ENCODE data around the gene F7. TPM values are rescaled to one million over a fixed set of nuclear protein-coding genes. Genes with fewer than 3 reads are reported as not detected.

The F7 gene
- total and polyA plus RNA-seq, 2 experiments from 2014 or later: not detected

GRCh38 chr13:113116871-113117271 lies 11.3 kb downstream of the F7 start:
- Histone ChIP-seq H3K4me2 (ENCODE audit: unreplicated experiment) (no peak overlapping the region), H3K27ac (no peak overlapping the region), H3K27me3 (replicated peaks; ENCODE audit: insufficient read depth) (no peaks in the 10 kb centered on the region), H3K9ac (no peak overlapping the region), H3K4me1 (ENCODE audit: insufficient read depth) (no peaks in the 10 kb centered on the region), H3K9me2 (ENCODE audit: insufficient read depth) (no peaks in the 10 kb centered on the region), H4K20me1 (ENCODE audit: insufficient read depth) (no peaks in the 10 kb centered on the region), H3K79me2 (ENCODE audit: insufficient read depth) (no peaks in the 10 kb centered on the region), H3K4me3 (no peak overlapping the region), H3K9me3 (ENCODE audit: low read depth) (no peaks in the 10 kb centered on the region), H3K36me3 (ENCODE audit: low read depth) (no peaks in the 10 kb centered on the region), H2AFZ (no peak overlapping the region), H3F3A (ENCODE audit: insufficient read depth) (no peaks in the 10 kb centered on the region)
- in situ Hi-C loops (cut with MboI): no loop called here
- TF ChIP-seq EZH2 (IDR thresholded peaks at IDR 0.05; ENCODE audit: insufficient read depth, poor library complexity, severe bottlenecking) (no peak), EZH2phosphoT487 (IDR thresholded peaks at IDR 0.05; ENCODE audit: insufficient read depth, low read depth) (no peak)
- 77 to 78% methylated on average over 10 of the region's 10 CpGs for WGBS, 2 experiments (ENCODE audit: low coverage in 1 of 2, low lambda C conversion rate in 2 of 2, missing lambda C conversion rate in 2 of 2)
- DNase-seq: no peak

DNA sequence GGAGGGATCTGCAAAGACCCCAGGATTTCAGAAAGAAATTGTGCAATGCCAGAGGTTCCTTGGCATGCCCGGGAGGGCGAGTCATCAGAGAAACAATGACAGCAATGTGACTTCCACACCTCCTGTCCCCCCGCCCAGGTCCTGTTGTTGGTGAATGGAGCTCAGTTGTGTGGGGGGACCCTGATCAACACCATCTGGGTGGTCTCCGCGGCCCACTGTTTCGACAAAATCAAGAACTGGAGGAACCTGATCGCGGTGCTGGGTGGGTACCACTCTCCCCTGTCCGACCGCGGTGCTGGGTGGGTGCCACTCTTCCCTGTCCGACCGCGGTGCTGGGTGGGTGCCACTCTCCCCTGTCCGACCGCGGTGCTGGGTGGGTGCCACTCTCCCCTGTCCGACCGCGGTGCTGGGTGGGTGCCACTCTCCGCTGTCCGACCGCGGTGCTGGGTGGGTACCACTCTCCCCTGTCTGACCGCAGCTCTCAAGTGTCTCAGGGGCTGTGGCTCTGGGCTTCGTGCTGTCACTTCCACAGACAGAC lies 11.8 kb downstream of the F7 start:
- H3K27me3 ChIP-seq (replicated peaks; ENCODE audit: insufficient read depth): no peaks in the 10 kb centered on the region
- TF ChIP-seq EZH2 (IDR thresholded peaks at IDR 0.05; ENCODE audit: insufficient read depth, poor library complexity, severe bottlenecking) (no peak), EZH2phosphoT487 (IDR thresholded peaks at IDR 0.05; ENCODE audit: insufficient read depth, low read depth) (no peak)

GRCh38 chr13:113117911-113118260 lies 12.3 kb downstream of the F7 start:
- Histone ChIP-seq H3K4me3 (no peak overlapping the region), H3F3A (ENCODE audit: insufficient read depth) (no peaks in the 10 kb centered on the region), H2AFZ (no peak overlapping the region), H3K9me2 (ENCODE audit: insufficient read depth) (no peaks in the 10 kb centered on the region), H3K27ac (no peak overlapping the region), H3K36me3 (ENCODE audit: low read depth) (no peaks in the 10 kb centered on the region), H3K4me2 (ENCODE audit: unreplicated experiment) (no peak overlapping the region), H3K4me1 (ENCODE audit: insufficient read depth) (no peaks in the 10 kb centered on the region), H3K27me3 (replicated peaks; ENCODE audit: insufficient read depth) (no peaks in the 10 kb centered on the region), H3K79me2 (ENCODE audit: insufficient read depth) (no peaks in the 10 kb centered on the region), H3K9ac (no peak overlapping the region), H3K9me3 (ENCODE audit: low read depth) (no peaks in the 10 kb centered on the region), H4K20me1 (ENCODE audit: insufficient read depth) (no peaks in the 10 kb centered on the region)
- in situ Hi-C loops (cut with MboI): no loop called here
- WGBS, 2 experiments (ENCODE audit: low coverage in 1 of 2, low lambda C conversion rate in 2 of 2, missing lambda C conversion rate in 2 of 2): 60 to 72% methylated on average over 8 to 9 of the region's 9 CpGs
- DNase-seq: no peak
- no peak for TF ChIP-seq EZH2phosphoT487 (IDR thresholded peaks at IDR 0.05; ENCODE audit: insufficient read depth, low read depth)
- TF ChIP-seq EZH2 (IDR thresholded peaks at IDR 0.05; ENCODE audit: insufficient read depth, poor library complexity, severe bottlenecking): no peak

More for the DNA sequence above, 11.8 kb downstream of the F7 start:
- no peak overlapping the region for H3K27ac ChIP-seq
- no peaks in the 10 kb centered on the region for H3F3A ChIP-seq (ENCODE audit: insufficient read depth)
- no peaks in the 10 kb centered on the region for H4K20me1 ChIP-seq (ENCODE audit: insufficient read depth)
- no peak overlapping the region for H3K9ac ChIP-seq
- DNase-seq: peak; percentile 50
- 85 to 89% methylated on average over 9 to 26 of the region's 26 CpGs for WGBS, 2 experiments (ENCODE audit: low coverage in 1 of 2, low lambda C conversion rate in 2 of 2, missing lambda C conversion rate in 2 of 2)
- H3K79me2 ChIP-seq (ENCODE audit: insufficient read depth): no peaks in the 10 kb centered on the region
- no peaks in the 10 kb centered on the region for H3K9me2 ChIP-seq (ENCODE audit: insufficient read depth)
- H3K4me3 ChIP-seq: no peak overlapping the region
- no peak overlapping the region for H2AFZ ChIP-seq
- H3K9me3 ChIP-seq (ENCODE audit: low read depth): no peaks in the 10 kb centered on the region
- H3K4me1 ChIP-seq (ENCODE audit: insufficient read depth): no peaks in the 10 kb centered on the region
- no peak overlapping the region for H3K4me2 ChIP-seq (ENCODE audit: unreplicated experiment)
- in situ Hi-C loops (cut with MboI): no loop called here
- H3K36me3 ChIP-seq (ENCODE audit: low read depth): no peaks in the 10 kb centered on the region

DNA sequence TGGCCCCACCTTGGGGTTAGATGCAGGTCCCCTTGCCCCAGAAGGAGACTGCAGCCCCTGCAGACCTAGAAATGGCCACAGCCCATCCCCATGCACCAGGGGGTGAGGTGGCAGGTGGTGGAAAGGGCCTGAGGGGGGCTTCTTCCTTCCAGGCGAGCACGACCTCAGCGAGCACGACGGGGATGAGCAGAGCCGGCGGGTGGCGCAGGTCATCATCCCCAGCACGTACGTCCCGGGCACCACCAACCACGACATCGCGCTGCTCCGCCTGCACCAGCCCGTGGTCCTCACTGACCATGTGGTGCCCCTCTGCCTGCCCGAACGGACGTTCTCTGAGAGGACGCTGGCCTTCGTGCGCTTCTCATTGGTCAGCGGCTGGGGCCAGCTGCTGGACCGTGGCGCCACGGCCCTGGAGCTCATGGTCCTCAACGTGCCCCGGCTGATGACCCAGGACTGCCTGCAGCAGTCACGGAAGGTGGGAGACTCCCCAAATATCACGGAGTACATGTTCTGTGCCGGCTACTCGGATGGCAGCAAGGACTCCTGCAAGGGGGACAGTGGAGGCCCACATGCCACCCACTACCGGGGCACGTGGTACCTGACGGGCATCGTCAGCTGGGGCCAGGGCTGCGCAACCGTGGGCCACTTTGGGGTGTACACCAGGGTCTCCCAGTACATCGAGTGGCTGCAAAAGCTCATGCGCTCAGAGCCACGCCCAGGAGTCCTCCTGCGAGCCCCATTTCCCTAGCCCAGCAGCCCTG lies 12.8 kb downstream of the F7 start:
- Histone ChIP-seq H3K79me2 (ENCODE audit: insufficient read depth) (no peaks in the 10 kb centered on the region), H3K27me3 (replicated peaks; ENCODE audit: insufficient read depth) (no peaks in the 10 kb centered on the region), H3K4me2 (ENCODE audit: unreplicated experiment) (no peak overlapping the region), H3K4me3 (no peak overlapping the region), H4K20me1 (ENCODE audit: insufficient read depth) (no peaks in the 10 kb centered on the region), H3K27ac (no peak overlapping the region), H3K9ac (no peak overlapping the region), H2AFZ (no peak overlapping the region), H3K4me1 (ENCODE audit: insufficient read depth) (no peaks in the 10 kb centered on the region), H3K36me3 (ENCODE audit: low read depth) (no peaks in the 10 kb centered on the region), H3K9me2 (ENCODE audit: insufficient read depth) (no peaks in the 10 kb centered on the region), H3F3A (ENCODE audit: insufficient read depth) (no peaks in the 10 kb centered on the region), H3K9me3 (ENCODE audit: low read depth) (no peaks in the 10 kb centered on the region)
- TF ChIP-seq EZH2phosphoT487 (IDR thresholded peaks at IDR 0.05; ENCODE audit: insufficient read depth, low read depth): no peak
- in situ Hi-C loops (cut with MboI): no loop called here
- no peak for DNase-seq
- WGBS, 2 experiments (ENCODE audit: low coverage in 1 of 2, low lambda C conversion rate in 2 of 2, missing lambda C conversion rate in 2 of 2): 85 to 86% methylated on average over 31 to 37 of the region's 42 CpGs
